ENCODE measurements around the gene TBXAS1.
"Not testable (repeated sequence)": the region's sequence is repeated elsewhere in the genome, so short reads cannot be mapped to it uniquely, and the experiment has no call there.

Gene TBXAS1

DNA sequence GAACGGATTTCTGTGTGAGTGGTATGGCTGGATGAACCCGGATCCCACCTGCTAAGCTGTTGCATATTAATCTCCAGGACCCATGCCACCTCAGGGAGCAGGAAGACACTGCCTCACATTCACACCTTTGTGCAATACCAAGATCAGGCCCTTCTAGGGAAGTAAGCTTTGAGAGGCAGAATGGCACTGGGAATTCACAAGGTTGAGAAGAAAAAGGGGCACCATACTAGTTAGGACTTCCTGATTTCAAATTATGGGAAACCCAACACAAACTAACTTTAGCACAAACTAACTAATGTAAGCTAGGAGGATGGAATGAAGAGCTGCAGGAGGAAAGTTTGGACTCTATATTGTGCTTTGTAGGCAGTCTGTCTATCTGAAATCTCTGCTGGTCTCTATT, 71.3 kb downstream of the TBXAS1 start:
- no peak overlapping the region for H3K4me3 ChIP-seq
- no peak overlapping the region for H3K27ac ChIP-seq
- no peak overlapping the region for H3K9ac ChIP-seq (ENCODE audit: insufficient read length)
- no peaks in the 10 kb centered on the region for H3K9me3 ChIP-seq (ENCODE audit: low read depth, low read length)
- no peak for DNase-seq (ENCODE audit: low read depth, low spot score)
- no peak for TF ChIP-seq EZH2 (IDR thresholded peaks at IDR 0.05)
- no peak for TF ChIP-seq POLR2AphosphoS5 (IDR thresholded peaks at IDR 0.05; ENCODE audit: borderline replicate concordance, low read depth, low read length)
- no peak for TF ChIP-seq FOXP2 (optimal IDR thresholded peaks at IDR 0.05; ENCODE audit: control extremely low read depth, extremely low read length, insufficient read depth)
- no peaks in the 10 kb centered on the region for H3K36me3 ChIP-seq (ENCODE audit: insufficient read depth, low read length)

DNA sequence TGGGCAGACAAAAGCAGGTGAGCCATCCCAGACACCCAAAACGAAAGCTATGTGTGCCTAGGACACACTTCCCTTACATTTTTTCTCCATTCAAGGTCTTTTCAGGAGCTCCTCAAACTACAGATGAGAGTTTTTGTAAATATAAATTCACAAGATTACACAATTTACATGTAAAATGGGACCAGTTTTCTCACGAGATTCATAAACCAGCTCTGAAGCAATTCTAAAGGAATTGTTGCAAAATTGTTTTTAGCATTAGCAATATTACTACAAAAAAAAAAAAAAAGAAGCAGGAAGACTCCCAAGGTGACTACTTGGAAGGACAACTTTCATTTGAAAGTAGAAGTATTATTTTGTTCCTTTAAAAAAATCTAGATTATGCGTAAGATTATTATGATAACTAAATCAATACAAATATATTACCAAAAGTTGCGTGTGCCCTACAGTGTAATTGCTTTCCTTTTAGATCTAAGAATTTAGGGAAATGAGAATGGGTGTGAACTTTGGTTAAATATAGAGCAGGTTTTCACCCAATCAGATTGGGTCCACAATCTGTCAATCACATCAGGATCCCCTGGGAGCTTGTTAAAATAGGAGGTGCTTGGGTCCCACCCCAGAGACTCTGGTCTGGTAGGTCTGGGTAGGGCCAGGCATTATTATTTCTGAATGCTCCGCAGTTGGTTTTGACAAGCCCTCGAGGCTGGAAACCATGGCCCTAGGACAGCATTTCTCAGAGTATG, 72.2 kb downstream of the TBXAS1 start:
- DNase-seq (ENCODE audit: low read depth, low spot score), result no peak
- no peaks in the 10 kb centered on the region for H3K36me3 ChIP-seq (ENCODE audit: insufficient read depth, low read length)
- H3K9me3 ChIP-seq (ENCODE audit: low read depth, low read length), result no peaks in the 10 kb centered on the region
- H3K9ac ChIP-seq (ENCODE audit: insufficient read length), result no peak overlapping the region
- H3K4me3 ChIP-seq, result no peak overlapping the region
- H3K27ac ChIP-seq, result no peak overlapping the region
- TF ChIP-seq FOXP2 (optimal IDR thresholded peaks at IDR 0.05; ENCODE audit: control extremely low read depth, extremely low read length, insufficient read depth) (no peak), POLR2AphosphoS5 (IDR thresholded peaks at IDR 0.05; ENCODE audit: borderline replicate concordance, low read depth, low read length) (no peak), EZH2 (IDR thresholded peaks at IDR 0.05) (no peak)

GRCh38 chr7:139901901-139902300, 72.8 kb downstream of the TBXAS1 start:
- no peak overlapping the region for H3K9ac ChIP-seq (ENCODE audit: insufficient read length)
- no peaks in the 10 kb centered on the region for H3K9me3 ChIP-seq (ENCODE audit: low read depth, low read length)
- no peak overlapping the region for H3K4me3 ChIP-seq
- H3K36me3 ChIP-seq (ENCODE audit: insufficient read depth, low read length), result no peaks in the 10 kb centered on the region
- DNase-seq (ENCODE audit: low read depth, low spot score), result no peak
- no peak for TF ChIP-seq POLR2AphosphoS5 (IDR thresholded peaks at IDR 0.05; ENCODE audit: borderline replicate concordance, low read depth, low read length)
- TF ChIP-seq FOXP2 (optimal IDR thresholded peaks at IDR 0.05; ENCODE audit: control extremely low read depth, extremely low read length, insufficient read depth), result no peak
- no peak for TF ChIP-seq EZH2 (IDR thresholded peaks at IDR 0.05)
- H3K27ac ChIP-seq, result no peak overlapping the region

GRCh38 chr7:139902436-139903102, 73.5 kb downstream of the TBXAS1 start:
- TF ChIP-seq POLR2AphosphoS5 (IDR thresholded peaks at IDR 0.05; ENCODE audit: borderline replicate concordance, low read depth, low read length) (no peak), EZH2 (IDR thresholded peaks at IDR 0.05) (no peak), FOXP2 (optimal IDR thresholded peaks at IDR 0.05; ENCODE audit: control extremely low read depth, extremely low read length, insufficient read depth) (no peak)
- no peak overlapping the region for H3K27ac ChIP-seq
- H3K4me3 ChIP-seq, result no peak overlapping the region
- no peak overlapping the region for H3K9ac ChIP-seq (ENCODE audit: insufficient read length)
- H3K9me3 ChIP-seq (ENCODE audit: low read depth, low read length), result no peaks in the 10 kb centered on the region
- no peaks in the 10 kb centered on the region for H3K36me3 ChIP-seq (ENCODE audit: insufficient read depth, low read length)
- no peak for DNase-seq (ENCODE audit: low read depth, low spot score)

- not testable (repeated sequence) for H3K36me3 ChIP-seq (ENCODE audit: insufficient read depth, low read length); H3K4me3 ChIP-seq
Observed at GRCh38 chr7:139903103-139903477, 74.0 kb downstream of the TBXAS1 start.

GRCh38 chr7:139906879-139907278, 77.8 kb downstream of the TBXAS1 start:
- H3K9ac ChIP-seq (ENCODE audit: insufficient read length), result no peak overlapping the region
- H3K27ac ChIP-seq, result no peak overlapping the region
- no peaks in the 10 kb centered on the region for H3K9me3 ChIP-seq (ENCODE audit: low read depth, low read length)
- TF ChIP-seq EZH2 (IDR thresholded peaks at IDR 0.05), result no peak
- TF ChIP-seq POLR2AphosphoS5 (IDR thresholded peaks at IDR 0.05; ENCODE audit: borderline replicate concordance, low read depth, low read length), result no peak
- TF ChIP-seq FOXP2 (optimal IDR thresholded peaks at IDR 0.05; ENCODE audit: control extremely low read depth, extremely low read length, insufficient read depth), result no peak
- H3K36me3 ChIP-seq (ENCODE audit: insufficient read depth, low read length), result no peaks in the 10 kb centered on the region
- no peak overlapping the region for H3K4me3 ChIP-seq
- DNase-seq (ENCODE audit: low read depth, low spot score), result no peak

More at GRCh38 chr7:139903103-139903477, 74.0 kb downstream of the TBXAS1 start:
- not testable (repeated sequence) for H3K9me3 ChIP-seq (ENCODE audit: low read depth, low read length); DNase-seq (ENCODE audit: low read depth, low spot score); H3K9ac ChIP-seq (ENCODE audit: insufficient read length); H3K27ac ChIP-seq

GRCh38 chr7:139908792-139909191, 79.7 kb downstream of the TBXAS1 start:
- no peaks in the 10 kb centered on the region for H3K9me3 ChIP-seq (ENCODE audit: low read depth, low read length)
- no peak overlapping the region for H3K9ac ChIP-seq (ENCODE audit: insufficient read length)
- no peak for DNase-seq (ENCODE audit: low read depth, low spot score)
- no peak overlapping the region for H3K27ac ChIP-seq
- no peak for TF ChIP-seq POLR2AphosphoS5 (IDR thresholded peaks at IDR 0.05; ENCODE audit: borderline replicate concordance, low read depth, low read length)
- TF ChIP-seq EZH2 (IDR thresholded peaks at IDR 0.05), result no peak
- TF ChIP-seq FOXP2 (optimal IDR thresholded peaks at IDR 0.05; ENCODE audit: control extremely low read depth, extremely low read length, insufficient read depth), result no peak
- H3K36me3 ChIP-seq (ENCODE audit: insufficient read depth, low read length), result no peaks in the 10 kb centered on the region
- H3K4me3 ChIP-seq, result no peak overlapping the region

DNA sequence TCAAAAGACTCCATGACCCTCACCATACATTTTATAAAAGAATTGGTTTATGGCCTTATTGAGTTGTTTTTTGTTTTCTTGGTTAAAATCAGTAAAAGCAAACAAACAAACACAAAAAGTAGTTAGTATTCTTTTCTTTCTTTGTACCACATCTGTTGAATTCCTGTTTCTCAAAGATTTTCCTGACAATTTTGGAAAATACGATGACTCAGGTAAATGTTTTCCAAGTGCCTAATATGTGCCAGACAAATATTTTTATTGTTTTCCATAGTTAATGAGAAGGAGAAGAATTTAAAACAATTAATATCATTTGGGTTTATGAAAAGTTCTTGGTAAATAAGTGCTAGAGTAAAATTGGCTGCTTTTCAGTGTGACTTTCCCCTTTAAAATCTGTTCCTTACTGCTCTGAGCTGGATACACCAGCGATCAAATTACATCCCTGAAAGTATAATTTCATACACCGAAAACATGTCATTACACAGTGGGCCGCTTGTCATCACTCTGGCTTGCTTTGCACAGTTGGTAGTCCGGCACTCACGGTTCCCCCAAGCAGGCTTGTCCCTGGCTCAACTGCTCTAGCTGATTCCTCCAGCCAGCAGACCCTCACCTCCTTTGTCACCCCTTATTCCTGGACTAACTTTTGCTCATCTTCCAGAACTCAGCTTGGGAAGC, 80.5 kb downstream of the TBXAS1 start:
- TF ChIP-seq POLR2AphosphoS5 (IDR thresholded peaks at IDR 0.05; ENCODE audit: borderline replicate concordance, low read depth, low read length), result no peak
- TF ChIP-seq EZH2 (IDR thresholded peaks at IDR 0.05), result no peak
- no peak for TF ChIP-seq FOXP2 (optimal IDR thresholded peaks at IDR 0.05; ENCODE audit: control extremely low read depth, extremely low read length, insufficient read depth)
- H3K9ac ChIP-seq (ENCODE audit: insufficient read length), result no peak overlapping the region
- H3K9me3 ChIP-seq (ENCODE audit: low read depth, low read length), result no peaks in the 10 kb centered on the region
- no peak for DNase-seq (ENCODE audit: low read depth, low spot score)
- no peak overlapping the region for H3K27ac ChIP-seq
- no peak overlapping the region for H3K4me3 ChIP-seq
- no peaks in the 10 kb centered on the region for H3K36me3 ChIP-seq (ENCODE audit: insufficient read depth, low read length)

All from SK-N-MC (cell line).